RWPE1 (cell line): Measurements from ENCODE around the gene ZNF474.

Experiments
- CTCF ChIA-PET: fragments of 350-600 bp; sonication (Branson Sonifier 250); formaldehyde crosslinking; extraction: SDS; loops from one replicate; lab custom pipeline; 2021; lab: Yijun Ruan, JAX
- POLR2A ChIA-PET: fragments of 400-600 bp; formaldehyde crosslinking; extraction: SDS; loops from one replicate; lab custom pipeline; 2020; ENCODE audit warnings: antibody characterized with exemption; ENCODE audit not compliant: low non-redundant PET; lab: Yijun Ruan, JAX
- DNase-seq: peaks from one replicate; pipeline ENCODE4 v3.0.0; 2012; ENCODE audit warnings: low spot score
- H3K27ac ChIP-seq: fragments of 450-650 bp; 2 replicates; pipeline ENCODE4 v1.5.1; 2017
- TF ChIP-seq, protein P1 (sequence below): fragments of 450-650 bp; conservative IDR thresholded peaks from 2 replicates; pipeline ENCODE4 v1.5.1; 2017; ENCODE audit warnings: low read depth, mild to moderate bottlenecking

The ZNF474 gene

DNA sequence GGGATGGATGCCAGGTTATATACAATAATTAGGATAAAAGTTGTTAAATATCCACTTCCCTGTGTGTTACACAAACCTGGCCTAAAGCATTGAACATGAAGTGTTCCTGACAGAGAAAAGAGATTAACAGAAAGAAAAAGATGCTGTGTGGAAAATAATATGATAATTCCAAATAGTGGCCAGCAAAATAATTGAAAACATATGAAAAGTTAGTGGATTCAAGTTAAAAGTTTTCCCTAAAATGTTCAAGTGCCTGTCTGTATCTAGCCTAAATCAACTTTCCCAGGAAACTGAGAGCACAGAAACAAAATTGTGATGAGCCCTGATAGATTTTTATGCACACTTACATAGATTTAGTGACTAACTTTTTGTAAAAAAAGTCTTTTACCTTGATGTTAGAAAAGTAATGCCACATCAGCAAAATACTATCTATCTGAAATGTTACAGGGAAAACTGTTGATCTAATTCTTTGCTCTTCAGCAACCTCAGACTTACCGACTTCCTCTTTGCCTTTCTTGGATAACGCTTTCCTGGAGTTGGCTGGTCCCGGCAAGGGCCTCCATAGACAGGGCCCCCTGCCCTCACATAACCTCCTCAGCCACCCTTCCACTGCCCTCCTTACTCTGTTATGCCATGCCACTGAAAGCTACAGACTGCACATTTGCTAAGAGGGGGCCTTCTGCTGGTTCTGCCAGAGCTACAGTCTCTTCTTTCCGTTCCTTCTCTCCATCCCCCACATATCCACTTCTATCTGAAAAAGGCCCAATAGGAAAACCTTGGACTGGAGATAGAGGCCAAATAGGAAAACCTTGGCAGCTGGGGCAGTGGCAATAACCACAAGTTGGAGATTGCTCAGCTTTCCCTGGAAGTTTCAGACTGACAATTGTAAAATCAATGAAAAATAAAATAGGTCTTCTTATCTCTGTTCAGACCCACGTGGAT lies 44.4 kb downstream of the ZNF474 start:
- ChIA-PET CTCF (no interaction called here), POLR2A (no interaction called here)
- TF ChIP-seq, protein P1, sequence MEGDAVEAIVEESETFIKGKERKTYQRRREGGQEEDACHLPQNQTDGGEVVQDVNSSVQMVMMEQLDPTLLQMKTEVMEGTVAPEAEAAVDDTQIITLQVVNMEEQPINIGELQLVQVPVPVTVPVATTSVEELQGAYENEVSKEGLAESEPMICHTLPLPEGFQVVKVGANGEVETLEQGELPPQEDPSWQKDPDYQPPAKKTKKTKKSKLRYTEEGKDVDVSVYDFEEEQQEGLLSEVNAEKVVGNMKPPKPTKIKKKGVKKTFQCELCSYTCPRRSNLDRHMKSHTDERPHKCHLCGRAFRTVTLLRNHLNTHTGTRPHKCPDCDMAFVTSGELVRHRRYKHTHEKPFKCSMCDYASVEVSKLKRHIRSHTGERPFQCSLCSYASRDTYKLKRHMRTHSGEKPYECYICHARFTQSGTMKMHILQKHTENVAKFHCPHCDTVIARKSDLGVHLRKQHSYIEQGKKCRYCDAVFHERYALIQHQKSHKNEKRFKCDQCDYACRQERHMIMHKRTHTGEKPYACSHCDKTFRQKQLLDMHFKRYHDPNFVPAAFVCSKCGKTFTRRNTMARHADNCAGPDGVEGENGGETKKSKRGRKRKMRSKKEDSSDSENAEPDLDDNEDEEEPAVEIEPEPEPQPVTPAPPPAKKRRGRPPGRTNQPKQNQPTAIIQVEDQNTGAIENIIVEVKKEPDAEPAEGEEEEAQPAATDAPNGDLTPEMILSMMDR = no peak
- no peak for DNase-seq
- no peak overlapping the region for H3K27ac ChIP-seq

DNA sequence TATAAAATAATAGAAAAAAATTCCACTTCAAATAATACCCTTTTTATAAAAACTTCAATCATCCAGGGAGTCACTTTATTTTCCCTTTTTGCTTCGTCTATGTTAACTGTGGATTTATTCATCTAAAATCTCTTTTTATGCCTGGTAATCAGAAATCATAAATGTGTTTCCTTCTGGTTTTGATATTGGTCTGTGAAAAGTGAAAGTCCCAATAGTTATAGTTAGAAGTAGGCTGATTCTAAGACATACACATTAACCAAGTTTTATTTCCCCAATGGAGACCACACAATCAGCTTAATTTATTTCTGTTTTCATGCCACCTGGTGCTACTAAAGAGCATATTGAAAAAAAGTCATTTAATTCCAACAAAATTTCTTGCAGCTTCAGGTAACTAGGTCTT lies 45.7 kb downstream of the ZNF474 start:
- TF ChIP-seq, protein P1 = no peak
- POLR2A ChIA-PET = no interaction called here
- CTCF ChIA-PET = interaction anchor here (0.9 kb wide), 1 partner anchor 26 kb away, joined by 3 read pairs; no protein-coding TSS in a partner anchor

DNA sequence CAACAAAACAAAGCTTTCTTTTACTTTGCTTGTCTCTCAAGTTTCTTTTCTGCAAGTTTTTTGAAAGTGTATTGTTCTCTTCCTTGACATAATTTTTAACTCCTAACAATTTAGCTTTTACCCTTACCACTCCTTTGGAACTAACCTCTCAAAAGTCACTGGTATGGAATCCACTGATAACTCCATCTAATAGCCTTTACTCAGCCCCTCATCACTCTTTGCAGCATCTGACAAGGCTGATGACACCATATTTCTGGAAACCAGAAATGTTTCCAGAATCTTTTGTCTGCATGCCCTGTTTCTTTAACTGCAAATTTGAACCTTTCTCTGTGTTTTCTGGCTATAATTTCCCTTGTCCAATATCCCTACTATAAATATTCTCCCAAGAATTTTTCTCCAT lies 46.5 kb downstream of the ZNF474 start:
- no peak for DNase-seq
- TF ChIP-seq, protein P1 = no peak
- no peak overlapping the region for H3K27ac ChIP-seq
- POLR2A ChIA-PET = no interaction called here
- CTCF ChIA-PET = interaction anchor here (0.9 kb wide), 1 partner anchor 26 kb away, joined by 3 read pairs; no protein-coding TSS in a partner anchor

More for the DNA sequence above, 45.7 kb downstream of the ZNF474 start:
- DNase-seq = no peak
- H3K27ac ChIP-seq = no peak overlapping the region

DNA sequence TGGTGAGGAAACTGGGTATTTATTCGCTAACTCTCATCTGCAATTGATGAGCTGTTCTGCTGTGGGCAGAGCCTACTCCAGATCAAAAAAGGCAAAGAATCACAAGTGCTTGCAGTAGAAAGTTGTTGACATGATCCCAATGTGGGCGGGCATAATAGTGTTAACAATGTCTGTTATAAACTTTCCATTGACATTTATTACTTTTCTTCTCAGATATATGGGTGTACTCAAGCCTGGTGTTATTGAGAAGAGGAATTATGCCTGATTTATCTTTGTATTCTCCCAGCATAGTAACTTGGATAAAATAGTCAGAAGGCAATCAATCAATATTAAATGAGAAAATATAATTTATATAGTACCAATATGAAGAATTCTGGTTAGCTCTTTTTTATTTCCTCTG lies 47.8 kb downstream of the ZNF474 start:
- no peak for DNase-seq
- TF ChIP-seq, protein P1 = no peak
- ChIA-PET POLR2A (no interaction called here), CTCF (interaction anchor here (0.7 kb wide), 1 partner anchor 13 kb away, joined by 4 read pairs; no protein-coding TSS in a partner anchor)
- H3K27ac ChIP-seq = no peak overlapping the region

DNA sequence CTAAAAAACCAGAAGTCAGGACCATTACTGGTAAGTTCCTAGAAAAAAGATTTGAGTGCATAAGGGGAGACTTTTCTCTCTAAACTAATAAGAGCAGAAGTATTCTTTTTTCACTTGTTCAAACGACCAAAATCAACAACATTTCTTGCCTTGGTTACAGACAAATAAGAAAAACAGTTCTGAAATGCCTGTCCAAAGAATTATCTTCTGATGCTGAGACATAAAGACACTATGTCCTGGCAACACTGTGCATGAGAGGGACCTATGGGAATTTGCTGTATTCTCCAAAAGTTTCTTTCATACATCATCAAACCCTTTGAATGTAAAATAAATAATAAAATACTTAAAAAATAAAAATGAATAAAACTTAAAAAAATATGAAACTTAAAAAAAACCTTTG lies 50.4 kb downstream of the ZNF474 start:
- H3K27ac ChIP-seq = no peak overlapping the region
- CTCF ChIA-PET = no interaction called here

DNA sequence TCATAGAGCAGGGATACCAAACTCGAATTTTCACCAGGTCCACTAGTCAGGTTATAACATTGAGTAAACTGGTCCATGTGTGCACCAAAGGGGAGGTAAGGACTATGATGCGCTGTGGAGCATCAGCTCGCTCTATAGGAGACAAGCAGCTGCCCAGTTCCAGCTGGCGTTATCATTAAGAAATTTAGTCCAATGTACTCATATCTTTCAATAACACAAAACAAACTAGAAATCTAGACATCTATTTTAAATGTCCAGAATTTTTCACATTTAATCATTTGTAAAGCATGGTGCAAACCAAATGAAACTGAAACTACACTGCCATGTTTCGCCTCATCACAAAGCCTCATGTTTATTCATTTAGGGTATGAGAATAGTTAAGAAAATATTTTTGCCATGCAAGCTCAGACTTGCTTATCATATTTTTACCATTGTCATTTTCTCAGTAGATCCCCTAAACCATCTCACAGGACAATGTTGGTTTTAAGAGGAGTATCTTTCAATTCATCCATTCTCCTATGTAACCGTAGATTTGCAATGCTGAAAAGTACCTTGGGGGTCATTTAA lies 50.9 kb downstream of the ZNF474 start:
- TF ChIP-seq, protein P1 = no peak
- CTCF ChIA-PET = no interaction called here
- POLR2A ChIA-PET = no interaction called here
- no peak overlapping the region for H3K27ac ChIP-seq
- DNase-seq = no peak

More for the DNA sequence above, 50.4 kb downstream of the ZNF474 start:
- TF ChIP-seq, protein P1 = no peak
- DNase-seq = no peak
- POLR2A ChIA-PET = no interaction called here
